ENCODE data around the gene EPHA10.

EPHA10 gene

DNA sequence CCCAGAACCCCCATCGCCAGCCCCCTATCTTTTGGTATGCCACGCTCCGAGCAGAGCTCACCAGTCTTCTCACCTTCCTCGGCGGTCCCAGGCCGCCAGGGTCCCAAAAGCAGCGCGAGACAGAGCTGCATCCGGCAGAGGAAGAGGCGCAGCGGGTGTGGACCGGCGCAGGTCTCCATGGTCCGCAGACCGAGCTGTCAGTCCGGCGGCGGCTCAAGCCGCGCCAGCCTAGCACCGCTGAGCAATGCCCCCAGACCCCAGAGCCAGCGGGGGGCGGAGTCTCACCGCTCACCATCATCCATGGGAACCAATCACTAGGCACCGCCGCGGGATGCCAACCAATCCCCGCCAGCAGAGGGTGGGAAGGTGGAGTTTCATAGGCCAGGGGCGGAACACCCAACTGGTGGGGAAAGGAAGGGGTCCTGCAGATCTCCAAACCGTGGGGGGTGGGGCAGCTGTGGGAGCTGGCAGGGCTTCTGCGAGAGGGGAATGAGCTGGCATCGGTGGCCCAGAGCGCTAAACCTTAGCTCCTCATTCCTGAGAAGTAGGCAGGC, at the start of gene EPHA10:
EPHA10 (minus strand) TSS at position 233 of the 554 bp plus-strand sequence; CDS start at position 179, 54 bp downstream.
- Histone ChIP-seq H3K4me2 (ENCODE audit: low read depth, low read length, poor library complexity, severe bottlenecking) (peak within 1 kb of the TSS; percentile 50), H3K36me3 (ENCODE audit: low read length) (no peaks in the 10 kb centered on the region), H4K20me1 (ENCODE audit: low read depth, low read length) (no peaks in the 10 kb centered on the region), H3K9me2 (replicated peaks; ENCODE audit: insufficient read depth, low read length) (no peaks in the 10 kb centered on the region), H3K79me2 (ENCODE audit: insufficient read depth, low read length) (no peaks in the 10 kb centered on the region), H3F3A (ENCODE audit: insufficient read depth) (no peaks in the 10 kb centered on the region), H3K9me3 (ENCODE audit: insufficient read depth, low read length) (no peaks in the 10 kb centered on the region), H3K27ac (ENCODE audit: low read depth, low read length) (no peak within 1 kb of the TSS), H3K9ac (ENCODE audit: low read length) (peak within 1 kb of the TSS; percentile 3; the same call in 1 of the 2 replicates), H2AFZ (ENCODE audit: low read depth, low read length, severe bottlenecking) (peak within 1 kb of the TSS; percentile 63), H3K27me3 (ENCODE audit: low read length) (no peaks in the 10 kb centered on the region; the same call in 1 of the 2 replicates), H3K4me3 (ENCODE audit: insufficient read depth, low read length, poor library complexity, severe bottlenecking) (no peak within 1 kb of the TSS)
- no peak for TF ChIP-seq EZH2phosphoT487 (conservative IDR thresholded peaks at IDR 0.05; ENCODE audit: low read length)
- TF ChIP-seq, protein P1, sequence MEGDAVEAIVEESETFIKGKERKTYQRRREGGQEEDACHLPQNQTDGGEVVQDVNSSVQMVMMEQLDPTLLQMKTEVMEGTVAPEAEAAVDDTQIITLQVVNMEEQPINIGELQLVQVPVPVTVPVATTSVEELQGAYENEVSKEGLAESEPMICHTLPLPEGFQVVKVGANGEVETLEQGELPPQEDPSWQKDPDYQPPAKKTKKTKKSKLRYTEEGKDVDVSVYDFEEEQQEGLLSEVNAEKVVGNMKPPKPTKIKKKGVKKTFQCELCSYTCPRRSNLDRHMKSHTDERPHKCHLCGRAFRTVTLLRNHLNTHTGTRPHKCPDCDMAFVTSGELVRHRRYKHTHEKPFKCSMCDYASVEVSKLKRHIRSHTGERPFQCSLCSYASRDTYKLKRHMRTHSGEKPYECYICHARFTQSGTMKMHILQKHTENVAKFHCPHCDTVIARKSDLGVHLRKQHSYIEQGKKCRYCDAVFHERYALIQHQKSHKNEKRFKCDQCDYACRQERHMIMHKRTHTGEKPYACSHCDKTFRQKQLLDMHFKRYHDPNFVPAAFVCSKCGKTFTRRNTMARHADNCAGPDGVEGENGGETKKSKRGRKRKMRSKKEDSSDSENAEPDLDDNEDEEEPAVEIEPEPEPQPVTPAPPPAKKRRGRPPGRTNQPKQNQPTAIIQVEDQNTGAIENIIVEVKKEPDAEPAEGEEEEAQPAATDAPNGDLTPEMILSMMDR (IDR thresholded peaks at IDR 0.05; ENCODE audit: insufficient read depth, low read length, poor library complexity, severe bottlenecking), result no peak

DNA sequence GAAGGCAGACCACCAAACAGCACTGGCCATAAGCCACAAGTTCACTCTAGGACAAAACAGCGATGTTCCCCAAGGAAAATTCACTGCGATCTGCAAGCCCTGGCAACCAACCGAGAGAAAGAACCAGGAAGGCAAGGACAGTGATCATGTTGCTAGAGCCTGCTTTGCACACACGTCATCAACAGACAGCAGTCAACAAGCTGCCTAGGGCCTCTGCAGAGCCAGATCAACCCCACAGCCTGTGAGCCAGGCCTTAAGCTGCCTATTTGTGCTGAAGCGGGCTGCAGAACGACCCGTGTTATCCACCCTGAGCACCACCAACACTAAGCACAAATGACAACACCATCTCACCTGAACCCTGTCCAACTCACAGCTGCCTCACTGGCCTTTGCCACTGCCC, 49.3 kb upstream of the EPHA10 start:
- Histone ChIP-seq H3K27me3 (ENCODE audit: low read length) (no peaks in the 10 kb centered on the region), H3K4me2 (ENCODE audit: low read depth, low read length, poor library complexity, severe bottlenecking) (no peak overlapping the region), H3K4me3 (ENCODE audit: insufficient read depth, low read length, poor library complexity, severe bottlenecking) (no peak overlapping the region), H2AFZ (ENCODE audit: low read depth, low read length, severe bottlenecking) (no peak overlapping the region), H3K79me2 (ENCODE audit: insufficient read depth, low read length) (no peaks in the 10 kb centered on the region), H3K36me3 (ENCODE audit: low read length) (no peaks in the 10 kb centered on the region), H4K20me1 (ENCODE audit: low read depth, low read length) (no peaks in the 10 kb centered on the region; the same call in 1 of the 2 replicates), H3K27ac (ENCODE audit: low read depth, low read length) (no peak overlapping the region), H3F3A (ENCODE audit: insufficient read depth) (peaks cover 10% of the 10 kb centered on the region), H3K9me3 (ENCODE audit: insufficient read depth, low read length) (no peaks in the 10 kb centered on the region), H3K9ac (ENCODE audit: low read length) (no peak overlapping the region), H3K9me2 (replicated peaks; ENCODE audit: insufficient read depth, low read length) (no peaks in the 10 kb centered on the region)
- TF ChIP-seq, protein P1 (IDR thresholded peaks at IDR 0.05; ENCODE audit: insufficient read depth, low read length, poor library complexity, severe bottlenecking), result no peak
- no peak for TF ChIP-seq EZH2phosphoT487 (conservative IDR thresholded peaks at IDR 0.05; ENCODE audit: low read length)

DNA sequence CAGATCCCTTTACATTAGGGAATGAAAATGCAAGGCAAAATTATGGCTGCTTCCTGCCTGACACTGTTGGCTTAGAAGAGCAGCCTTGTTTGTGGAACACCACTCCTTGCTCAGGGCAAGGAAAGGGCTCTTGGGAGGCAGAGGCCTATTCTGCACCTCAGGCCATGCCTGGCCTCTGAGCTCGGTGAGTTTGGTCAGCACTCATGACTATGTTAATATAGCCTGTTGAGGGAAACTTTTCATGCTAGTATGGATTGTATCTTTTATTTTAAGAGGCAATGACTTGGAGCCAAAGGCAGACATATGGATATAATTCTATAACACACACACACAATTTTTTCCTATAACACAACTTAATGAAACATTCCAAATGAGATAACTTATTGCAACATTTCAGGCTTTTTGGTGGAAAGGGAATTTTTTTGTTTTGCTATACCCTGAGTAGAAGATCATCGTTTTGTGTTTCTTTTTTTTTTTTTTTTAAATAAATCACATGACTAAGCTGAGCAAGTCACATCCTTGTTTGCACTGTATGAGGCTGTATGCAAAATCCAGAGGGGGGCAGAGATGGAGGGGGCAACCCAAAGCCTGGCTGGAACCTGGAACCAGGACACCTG, 48.7 kb upstream of the EPHA10 start:
- H3K79me2 ChIP-seq (ENCODE audit: insufficient read depth, low read length), result no peaks in the 10 kb centered on the region; the same call in 1 of the 2 replicates
- H3K36me3 ChIP-seq (ENCODE audit: low read length), result no peaks in the 10 kb centered on the region
- H3F3A ChIP-seq (ENCODE audit: insufficient read depth), result peaks cover 10% of the 10 kb centered on the region
- no peak overlapping the region for H2AFZ ChIP-seq (ENCODE audit: low read depth, low read length, severe bottlenecking)
- no peak overlapping the region for H3K27ac ChIP-seq (ENCODE audit: low read depth, low read length)
- no peak overlapping the region for H3K9ac ChIP-seq (ENCODE audit: low read length)
- H3K9me2 ChIP-seq (replicated peaks; ENCODE audit: insufficient read depth, low read length), result no peaks in the 10 kb centered on the region
- TF ChIP-seq, protein P1 (IDR thresholded peaks at IDR 0.05; ENCODE audit: insufficient read depth, low read length, poor library complexity, severe bottlenecking), result no peak
- no peak for TF ChIP-seq EZH2phosphoT487 (conservative IDR thresholded peaks at IDR 0.05; ENCODE audit: low read length)
- H4K20me1 ChIP-seq (ENCODE audit: low read depth, low read length), result no peaks in the 10 kb centered on the region; the same call in 1 of the 2 replicates
- H3K9me3 ChIP-seq (ENCODE audit: insufficient read depth, low read length), result no peaks in the 10 kb centered on the region
- no peak overlapping the region for H3K4me3 ChIP-seq (ENCODE audit: insufficient read depth, low read length, poor library complexity, severe bottlenecking)
- no peaks in the 10 kb centered on the region for H3K27me3 ChIP-seq (ENCODE audit: low read length)
- no peak overlapping the region for H3K4me2 ChIP-seq (ENCODE audit: low read depth, low read length, poor library complexity, severe bottlenecking)

Measured in SU-DHL-6 (cell line).